T-helper 1 cell (primary cell): ENCODE measurements around the gene GSTM5.
A peak's percentile ranks its signal among the peaks of the same experiment; 100 is the strongest.
"Not testable (repeated sequence)": the region's sequence is repeated elsewhere in the genome, so short reads cannot be mapped to it uniquely, and the experiment has no call there.

Source experiments
- DNase-seq, 5 donors: peaks; one replicate each; pipeline ENCODE4 v3.0.0-alpha.2; 2012 to 2020
- total RNA-seq, 4 donors: gene quantifications; one replicate each; lab custom pipeline; 2026; lab: John Stamatoyannopoulos, UW

The GSTM5 gene
- 0 to 0.15 (median 0) reads per million in 4 donors for total RNA-seq

DNA sequence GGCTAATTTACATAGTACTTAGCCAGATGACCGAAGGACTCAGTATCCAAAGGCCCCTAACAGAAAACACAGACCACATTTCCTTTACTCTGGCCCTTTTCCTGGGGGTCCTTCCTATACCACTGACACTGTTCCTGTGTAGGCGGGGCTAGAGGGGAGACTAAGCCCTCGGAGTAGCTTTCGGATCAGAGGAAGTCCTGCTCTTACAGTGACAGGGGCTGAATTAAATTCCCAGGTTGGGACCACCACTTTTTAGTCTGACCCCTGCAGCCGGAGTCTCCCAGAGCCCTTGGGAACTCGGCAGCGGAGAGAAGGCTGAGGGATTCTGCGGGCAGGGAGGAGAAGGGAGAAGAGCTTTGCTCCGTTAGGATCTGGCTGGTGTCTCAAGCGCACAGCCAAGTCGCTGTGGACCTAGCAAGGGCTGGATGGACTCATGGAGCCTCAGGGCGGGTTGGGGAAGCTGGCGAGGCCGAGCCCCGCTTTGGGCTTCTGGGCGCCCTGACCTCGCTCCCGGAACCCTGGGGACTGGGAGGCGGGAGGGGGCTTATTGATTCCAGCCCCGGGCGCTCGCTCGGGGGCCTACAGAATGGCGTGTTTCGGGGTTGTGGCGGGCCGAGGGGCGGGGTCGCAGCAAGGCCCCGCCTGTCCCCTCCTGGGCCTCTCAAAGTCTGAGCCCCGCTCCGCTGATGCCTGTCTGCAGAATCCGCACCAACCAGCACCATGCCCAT, at the start of gene GSTM5:
TSS of gene GSTM5 (plus strand) at position 659 of the 728 bp plus-strand sequence. CDS start at position 721, 62 bp downstream.
- DNase-seq = peak in 1 of 5 donors; percentile 0

DNA sequence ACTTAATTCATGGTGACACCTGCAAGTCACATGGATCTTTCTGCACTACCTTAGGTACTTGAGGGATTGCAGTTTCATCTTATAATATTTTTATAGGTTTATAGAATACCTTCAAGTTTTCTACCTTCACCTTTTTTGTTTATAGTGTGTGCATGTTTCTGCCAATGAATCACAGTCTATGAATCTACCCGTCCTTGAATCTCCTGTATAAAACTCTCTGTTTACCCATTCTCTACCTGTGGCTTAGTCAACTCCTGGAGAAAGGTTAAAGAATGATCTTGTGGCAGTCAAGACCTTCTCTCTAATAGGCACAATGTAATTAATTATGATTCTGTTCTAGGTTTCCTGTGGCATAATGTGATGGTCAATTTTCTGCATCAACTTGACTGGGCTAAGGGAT, 47.4 kb upstream of the GSTM5 start:
- no peak for DNase-seq

DNA sequence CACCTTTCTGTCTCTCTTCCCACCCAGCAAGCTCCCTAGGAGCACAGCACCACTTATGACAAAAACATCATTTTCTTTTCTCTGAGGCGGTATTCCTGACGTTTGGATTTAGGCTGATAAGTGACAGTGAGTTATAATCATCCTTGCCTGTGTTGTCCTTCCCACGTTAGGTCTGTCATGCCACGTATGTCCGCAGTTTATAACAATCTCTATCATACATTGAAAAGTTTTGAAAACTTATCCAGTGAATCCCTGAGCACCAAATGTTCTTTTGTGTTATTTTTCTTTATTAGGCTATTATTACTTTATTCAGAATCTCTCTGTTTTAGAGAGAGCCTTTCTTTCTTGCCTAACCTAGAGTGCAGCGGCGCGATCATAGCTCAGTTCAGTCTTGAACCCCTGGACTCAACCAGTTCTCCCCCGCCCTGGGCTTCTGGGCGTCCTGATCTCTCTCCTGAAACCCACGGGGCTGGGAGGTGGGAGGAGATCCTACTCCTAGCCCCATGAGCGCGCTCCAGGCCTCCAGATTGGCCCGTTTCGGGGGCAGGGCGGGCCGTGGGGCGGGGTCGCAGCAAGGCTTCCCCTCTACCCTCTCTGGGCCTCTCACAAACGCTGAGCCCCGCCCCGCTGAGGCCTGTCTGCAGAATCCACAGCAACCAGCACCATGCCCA, 44.5 kb upstream of the GSTM5 start, which contains the start of gene GSTM2:
TSS of gene GSTM2 (plus strand) at position 606 of the 671 bp plus-strand sequence. CDS start at position 665, 59 bp downstream.
- peak; percentile 41 to 74 (median 63) for DNase-seq

DNA sequence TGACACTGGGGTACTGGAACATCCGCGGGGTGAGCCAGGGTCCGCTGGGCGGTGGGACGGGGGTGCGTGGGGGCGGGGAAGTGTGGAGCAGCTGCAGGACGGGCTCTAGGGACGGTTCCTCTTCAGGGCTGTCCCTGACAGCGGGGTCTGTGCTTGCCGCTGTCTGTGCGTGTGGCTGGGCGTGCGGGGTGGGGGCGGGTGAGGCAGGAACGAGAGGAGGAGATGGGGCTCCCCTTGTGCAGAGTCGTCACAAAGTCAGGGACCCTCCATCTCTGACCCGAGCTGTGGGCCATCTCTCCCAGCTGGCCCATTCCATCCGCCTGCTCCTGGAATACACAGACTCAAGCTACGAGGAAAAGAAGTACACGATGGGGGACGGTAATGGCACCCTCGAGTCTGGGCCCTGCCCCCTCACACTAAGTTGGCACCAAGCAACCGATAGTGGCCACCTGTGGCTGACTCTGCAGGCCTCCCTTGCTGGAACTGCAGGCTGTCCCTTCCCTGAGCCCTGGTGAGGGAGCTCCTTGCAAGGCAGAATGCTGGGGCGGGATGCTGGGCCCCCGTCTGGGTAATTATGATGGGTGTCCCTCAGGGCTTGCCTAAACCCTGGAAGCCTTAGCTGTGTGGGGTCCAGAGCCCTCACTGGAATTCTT, 43.8 kb upstream of the GSTM5 start:
- no peak for DNase-seq

DNA sequence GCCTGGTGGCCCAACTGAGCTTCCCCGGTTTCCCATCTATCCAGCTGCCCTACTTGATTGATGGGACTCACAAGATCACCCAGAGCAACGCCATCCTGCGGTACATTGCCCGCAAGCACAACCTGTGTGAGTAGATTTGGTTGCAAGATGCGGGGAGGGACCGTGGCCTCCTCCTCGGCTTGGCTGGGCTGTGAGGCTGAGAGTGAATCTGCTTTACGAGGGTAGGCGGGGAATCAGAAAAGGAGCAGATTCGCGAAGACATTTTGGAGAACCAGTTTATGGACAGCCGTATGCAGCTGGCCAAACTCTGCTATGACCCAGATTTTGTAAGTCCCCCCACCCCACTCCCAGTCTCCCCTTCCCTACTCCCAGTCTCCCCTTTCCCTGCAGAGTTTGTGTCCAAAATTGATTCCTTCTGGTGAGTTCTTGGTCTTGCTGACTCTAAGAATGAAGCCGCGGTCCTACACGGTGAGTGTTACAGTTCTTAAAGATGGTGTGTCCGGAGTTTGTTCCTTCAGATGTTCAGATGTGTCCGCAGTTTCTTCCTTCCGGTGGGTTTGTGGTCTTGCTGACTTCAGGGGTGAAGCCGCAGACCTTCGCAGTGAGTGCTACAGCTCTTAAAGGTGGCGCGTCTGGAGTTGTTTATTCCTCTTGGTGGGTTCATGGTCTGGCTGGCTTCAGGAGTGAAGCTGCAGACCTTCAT, 42.7 kb upstream of the GSTM5 start:
- DNase-seq = no peak

DNA sequence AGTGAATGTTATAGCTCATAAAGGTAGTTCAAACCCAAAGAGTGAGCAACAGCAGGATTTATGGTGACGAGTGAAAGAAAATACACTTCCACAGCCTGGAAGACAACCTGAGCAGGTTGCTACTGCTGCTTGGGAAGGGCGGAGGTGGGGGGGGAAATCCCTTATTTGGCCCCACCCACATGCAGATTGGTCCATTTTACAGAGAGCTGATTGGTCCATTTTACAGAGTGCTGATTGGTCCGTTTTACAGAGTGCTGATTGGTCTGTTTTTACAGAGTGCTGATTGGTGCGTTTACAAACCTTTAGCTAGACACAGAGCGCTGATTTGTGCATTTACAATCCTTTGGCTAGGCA, 42.1 kb upstream of the GSTM5 start:
- DNase-seq = not testable (repeated sequence)

DNA sequence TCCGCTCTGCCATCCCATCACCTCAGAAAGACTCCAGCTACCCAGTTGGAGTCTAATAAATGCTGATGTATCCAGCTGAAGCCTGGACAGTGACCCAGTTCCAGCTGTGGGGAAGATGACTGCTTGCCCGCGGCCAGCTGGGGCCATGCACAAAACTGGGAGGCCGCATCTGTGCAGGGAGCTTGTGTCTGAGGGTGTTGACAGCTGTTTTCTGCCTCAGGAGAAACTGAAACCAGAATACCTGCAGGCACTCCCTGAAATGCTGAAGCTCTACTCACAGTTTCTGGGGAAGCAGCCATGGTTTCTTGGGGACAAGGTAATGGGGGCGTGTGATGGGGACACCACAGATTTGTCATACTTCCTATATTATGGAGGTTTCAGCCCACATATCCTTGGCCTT, 41.0 kb upstream of the GSTM5 start:
- no peak for DNase-seq

DNA sequence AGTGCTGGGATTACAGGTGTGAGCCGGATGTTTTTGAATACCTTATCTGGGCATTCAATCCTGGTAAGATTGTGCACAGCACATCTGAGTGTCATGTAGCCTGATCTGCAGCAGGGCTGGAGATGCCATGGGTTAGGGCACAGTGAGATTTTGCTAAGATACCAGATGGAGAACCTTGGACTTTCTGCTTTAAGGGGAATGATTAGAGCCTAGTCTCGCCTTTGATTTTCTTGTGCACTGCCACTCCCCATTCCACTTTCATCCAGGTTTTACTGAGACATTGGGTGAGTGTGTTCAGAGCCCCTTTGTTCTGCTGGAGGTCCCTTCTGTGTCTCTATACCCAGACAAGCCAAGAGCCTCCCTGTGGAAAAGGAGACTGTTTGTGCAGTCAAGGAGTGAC, 38.2 kb upstream of the GSTM5 start:
- DNase-seq = not testable (repeated sequence)

DNA sequence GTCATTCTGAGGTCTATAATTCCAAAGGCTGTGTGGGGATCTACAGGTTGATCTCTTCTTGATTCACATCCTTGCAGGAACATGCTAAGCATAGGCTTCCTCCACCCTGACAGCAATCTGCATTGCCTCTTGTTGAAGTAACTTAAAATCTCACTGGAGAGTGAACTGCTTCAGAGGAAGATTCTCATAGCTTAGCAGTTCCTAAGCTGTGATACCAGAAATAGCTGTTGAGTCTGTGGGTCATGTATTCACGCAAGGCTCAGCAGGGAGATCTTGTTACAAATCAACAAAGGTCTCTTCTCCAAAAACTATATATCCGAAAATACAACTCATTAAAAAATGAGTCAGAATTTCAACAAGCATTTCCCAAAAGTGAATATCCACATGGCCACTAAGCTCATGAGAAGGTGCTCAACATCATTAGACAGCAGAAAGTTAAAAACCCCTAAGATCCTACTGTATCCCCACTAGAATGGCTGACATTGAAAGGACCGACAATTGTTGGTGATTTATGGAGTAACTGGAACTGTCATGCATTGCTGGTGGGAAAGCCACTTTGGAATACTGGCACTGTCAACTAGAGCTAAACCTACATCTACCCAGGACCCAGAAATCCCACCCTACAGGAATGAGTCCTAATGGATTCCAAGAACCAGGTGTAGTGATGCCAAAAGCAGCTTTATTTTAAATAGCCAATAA, 35.2 kb upstream of the GSTM5 start:
- DNase-seq = not testable (repeated sequence)

DNA sequence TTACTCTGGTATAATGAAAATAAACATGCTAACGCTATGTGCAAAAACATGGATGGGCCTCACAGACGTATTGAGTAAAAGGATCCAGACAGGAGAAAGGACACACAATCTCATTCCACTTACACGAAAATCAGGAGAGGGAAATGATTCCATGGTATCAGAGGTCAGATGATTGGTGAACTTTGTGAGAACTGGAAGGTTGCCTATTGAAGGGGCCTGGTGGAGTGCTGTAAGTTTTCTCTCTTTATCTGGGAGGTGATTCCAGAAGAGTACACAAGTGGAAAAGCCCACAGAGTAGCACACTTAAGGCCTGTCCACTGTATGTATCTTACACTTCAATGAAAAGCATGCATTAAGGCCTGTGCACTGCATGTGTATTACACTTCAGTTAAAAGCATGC, 34.6 kb upstream of the GSTM5 start:
- DNase-seq = no peak

DNA sequence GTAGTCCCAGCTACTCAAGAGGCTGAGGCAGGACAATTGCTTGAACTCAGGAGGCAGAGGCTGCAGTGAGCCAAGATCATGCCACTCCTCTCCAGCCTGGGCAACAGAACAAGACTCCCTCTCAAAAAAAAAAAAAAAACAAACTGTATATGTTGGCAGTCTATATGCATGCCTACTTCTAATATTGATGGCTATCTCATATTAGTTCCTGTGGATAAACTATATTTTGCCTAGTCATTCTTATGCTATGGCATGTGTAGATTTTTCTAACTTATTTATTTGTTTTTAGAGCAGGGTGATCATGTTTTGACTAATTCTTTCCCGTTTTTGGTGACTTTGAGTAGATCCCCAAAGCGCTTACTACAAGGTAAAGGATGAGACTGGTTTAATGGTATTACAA, 33.4 kb upstream of the GSTM5 start:
- DNase-seq = not testable (repeated sequence)

DNA sequence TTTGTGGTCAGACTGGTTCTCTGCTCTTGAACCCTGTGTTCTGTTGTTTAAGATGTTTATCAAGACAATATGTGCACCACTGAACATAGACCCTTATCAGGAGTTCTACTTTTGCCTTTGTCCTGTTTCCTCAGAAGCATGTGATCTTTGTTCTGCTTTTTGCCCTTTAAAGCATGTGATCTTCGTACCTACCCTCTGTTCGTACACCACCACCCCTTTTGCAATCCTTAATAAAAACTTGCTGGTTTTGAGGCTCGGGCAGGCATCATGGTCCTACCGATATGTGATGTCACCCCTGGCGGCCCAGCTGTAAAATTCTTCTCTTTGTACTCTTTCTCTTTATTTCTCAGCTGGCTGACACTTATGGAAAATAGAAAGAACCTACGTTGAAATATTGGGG, 27.3 kb upstream of the GSTM5 start:
- not testable (repeated sequence) for DNase-seq

DNA sequence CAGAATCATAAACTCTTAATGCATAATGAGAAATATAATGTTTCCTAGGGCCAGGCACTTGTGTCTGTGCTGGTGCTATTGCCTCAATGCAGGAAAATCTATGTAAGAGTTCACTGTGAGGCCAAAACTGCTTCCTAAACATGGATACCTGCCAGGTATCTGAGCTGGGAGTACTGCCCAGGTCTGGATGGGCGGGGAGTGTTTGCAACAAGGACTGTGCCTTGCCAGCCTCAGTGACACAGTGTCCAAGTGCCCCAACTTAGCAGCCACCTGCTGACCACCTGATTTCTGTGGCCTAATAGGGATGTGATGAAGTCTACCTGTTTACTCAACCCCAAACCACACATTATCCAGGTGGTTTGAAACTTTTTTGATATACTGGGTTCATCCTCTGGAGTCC, 26.7 kb upstream of the GSTM5 start:
- DNase-seq = not testable (repeated sequence)

DNA sequence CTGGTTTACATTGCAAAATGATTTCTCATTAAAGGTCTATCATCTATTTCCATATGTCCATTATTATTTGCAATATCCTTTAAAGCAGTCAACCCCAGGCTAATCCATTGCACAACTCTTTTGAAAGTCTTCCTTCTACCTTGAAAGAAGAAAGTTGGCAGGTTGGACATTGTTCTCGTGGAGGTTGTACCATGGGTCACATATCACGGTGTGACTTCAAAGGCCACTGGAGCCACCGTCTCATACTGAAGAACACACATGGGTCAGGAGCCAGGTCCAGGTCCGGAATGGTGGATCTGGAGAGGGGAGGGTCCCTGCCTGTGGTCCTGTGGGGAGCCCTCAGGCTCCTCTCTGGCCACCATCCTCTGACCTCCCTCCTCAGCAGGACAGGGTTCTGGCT, 26.2 kb upstream of the GSTM5 start:
- not testable (repeated sequence) for DNase-seq

DNA sequence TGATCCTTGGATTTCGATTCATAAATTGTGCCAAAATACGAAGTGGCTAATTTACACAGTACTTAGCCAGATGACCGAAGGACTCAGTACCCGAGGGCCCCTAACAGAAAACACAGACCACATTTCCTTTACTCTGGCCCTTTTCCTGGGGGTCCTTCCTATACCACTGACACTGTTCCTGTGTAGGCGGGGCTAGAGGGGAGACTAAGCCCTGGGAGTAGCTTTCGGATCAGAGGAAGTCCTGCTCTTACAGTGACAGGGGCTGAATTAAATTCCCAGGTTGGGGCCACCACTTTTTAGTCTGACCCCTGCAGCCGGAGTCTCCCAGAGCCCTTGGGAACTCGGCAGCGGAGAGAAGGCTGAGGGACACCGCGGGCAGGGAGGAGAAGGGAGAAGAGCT, 24.9 kb upstream of the GSTM5 start:
- not testable (repeated sequence) for DNase-seq

DNA sequence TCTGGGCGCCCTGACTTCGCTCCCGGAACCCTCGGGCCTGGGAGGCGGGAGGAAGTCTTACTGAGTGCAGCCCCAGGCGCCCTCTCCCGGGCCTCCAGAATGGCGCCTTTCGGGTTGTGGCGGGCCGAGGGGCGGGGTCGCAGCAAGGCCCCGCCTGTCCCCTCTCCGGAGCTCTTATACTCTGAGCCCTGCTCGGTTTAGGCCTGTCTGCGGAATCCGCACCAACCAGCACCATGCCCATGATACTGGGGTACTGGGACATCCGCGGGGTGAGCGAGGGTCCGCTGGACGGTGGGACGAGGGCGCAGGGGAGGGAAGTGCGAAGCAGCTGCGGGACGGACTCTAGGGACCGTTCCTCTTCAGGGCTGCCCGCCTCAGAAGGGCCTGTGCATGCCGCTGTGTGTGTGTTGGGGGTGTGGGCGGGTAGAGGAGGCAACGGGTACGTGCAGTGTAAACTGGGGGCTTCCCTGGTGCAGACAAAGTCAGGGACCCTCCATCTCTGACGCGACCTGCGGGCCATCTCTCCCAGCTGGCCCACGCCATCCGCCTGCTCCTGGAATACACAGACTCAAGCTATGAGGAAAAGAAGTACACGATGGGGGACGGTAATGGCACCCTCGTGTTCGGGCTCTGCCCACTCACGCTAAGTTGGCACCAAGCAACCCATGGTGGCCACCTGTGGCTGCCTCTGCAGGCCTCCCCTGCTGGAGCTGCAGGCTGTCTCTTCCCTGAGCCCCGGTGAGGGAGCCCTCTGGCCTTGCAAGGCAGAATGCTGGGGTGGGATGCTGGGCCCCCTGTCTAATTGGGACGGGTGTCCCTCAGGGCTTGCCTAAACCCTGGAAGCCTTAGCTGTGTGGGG, 24.2 kb upstream of the GSTM5 start, which contains the start of gene GSTM1:
TSS of gene GSTM1 (plus strand) at position 177 of the 859 bp plus-strand sequence. CDS start at position 234, 57 bp downstream.
- peak in 1 of 5 donors; percentile 60 for DNase-seq

DNA sequence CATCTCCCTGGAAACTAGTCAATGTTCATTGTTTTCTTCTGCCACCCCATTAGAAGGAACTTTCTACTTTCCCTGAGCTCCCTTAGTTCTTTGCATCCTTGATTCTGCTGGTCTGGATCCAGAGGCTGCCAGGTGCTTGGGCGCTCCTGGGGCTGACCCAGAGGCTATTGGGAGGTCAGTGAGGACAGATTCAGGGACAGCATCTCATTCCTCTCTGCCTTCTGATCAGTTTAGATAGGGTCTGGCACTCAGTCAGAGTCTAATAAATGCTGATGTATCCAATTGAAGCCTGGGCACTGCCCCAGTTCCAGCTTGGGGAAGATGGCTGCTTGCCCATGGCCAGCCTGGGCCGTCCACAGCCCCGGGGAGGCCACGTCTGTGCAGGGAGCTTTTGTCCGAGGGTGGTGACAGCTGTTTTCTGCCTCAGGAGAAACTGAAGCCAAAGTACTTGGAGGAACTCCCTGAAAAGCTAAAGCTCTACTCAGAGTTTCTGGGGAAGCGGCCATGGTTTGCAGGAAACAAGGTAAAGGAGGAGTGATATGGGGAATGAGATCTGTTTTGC, 22.1 kb upstream of the GSTM5 start:
- DNase-seq = no peak

DNA sequence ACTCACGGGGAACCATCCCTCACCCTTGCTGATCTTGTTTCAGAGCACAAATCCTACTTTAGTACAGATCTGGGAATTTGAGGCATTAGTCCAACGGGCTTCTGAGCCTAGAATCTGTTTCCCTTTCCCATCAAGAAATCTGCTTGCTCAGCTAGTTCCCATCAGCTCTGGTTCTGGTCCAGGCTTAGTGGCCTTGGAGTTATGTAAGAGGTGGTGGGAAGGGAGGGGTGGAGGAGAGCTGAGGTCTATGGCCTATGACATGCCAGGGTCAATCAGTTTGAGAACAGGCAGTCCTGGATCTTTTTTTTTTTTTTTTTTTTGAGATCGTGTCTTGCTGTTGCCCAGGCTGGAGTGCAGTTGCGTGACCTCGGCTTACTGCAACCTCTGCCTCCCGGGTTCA, 20.3 kb upstream of the GSTM5 start:
- no peak for DNase-seq

DNA sequence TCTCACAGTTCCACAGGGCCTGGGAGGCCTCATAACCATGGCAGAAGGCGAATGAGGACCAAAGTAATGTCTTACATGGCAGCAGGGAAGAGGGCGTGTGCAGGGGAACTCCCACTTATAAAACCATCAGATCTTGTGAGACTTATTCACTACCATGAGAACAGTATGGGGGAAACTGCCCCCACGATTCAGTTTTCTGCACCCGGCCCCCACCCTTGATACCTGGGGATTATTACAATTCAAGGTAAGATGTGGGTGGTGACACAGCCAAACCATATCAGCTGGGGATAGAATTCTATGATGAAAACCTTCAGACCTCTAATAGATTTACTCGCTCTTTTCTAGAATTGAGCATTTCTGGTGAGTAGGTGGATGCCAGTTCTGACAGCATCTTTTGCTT, 17.7 kb upstream of the GSTM5 start:
- DNase-seq = not testable (repeated sequence)

DNA sequence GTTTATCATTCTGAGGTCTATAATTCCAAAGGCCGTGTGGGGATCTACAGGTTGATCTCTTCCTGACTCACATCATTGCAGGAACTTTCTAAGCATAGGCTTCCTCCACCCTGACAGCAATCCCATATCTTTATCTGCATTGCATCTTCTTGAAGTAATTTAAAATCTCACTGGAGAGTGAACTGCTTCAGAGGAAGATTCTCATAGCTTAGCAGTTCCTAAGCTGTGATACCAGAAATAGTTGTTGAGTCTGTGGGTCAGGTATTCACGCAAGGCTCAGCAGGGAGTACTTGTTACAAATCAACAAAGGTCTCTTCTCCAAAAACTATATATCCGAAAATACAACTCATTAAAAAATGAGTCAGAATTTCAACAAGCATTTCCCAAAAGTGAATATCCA, 16.9 kb upstream of the GSTM5 start:
- not testable (repeated sequence) for DNase-seq

DNA sequence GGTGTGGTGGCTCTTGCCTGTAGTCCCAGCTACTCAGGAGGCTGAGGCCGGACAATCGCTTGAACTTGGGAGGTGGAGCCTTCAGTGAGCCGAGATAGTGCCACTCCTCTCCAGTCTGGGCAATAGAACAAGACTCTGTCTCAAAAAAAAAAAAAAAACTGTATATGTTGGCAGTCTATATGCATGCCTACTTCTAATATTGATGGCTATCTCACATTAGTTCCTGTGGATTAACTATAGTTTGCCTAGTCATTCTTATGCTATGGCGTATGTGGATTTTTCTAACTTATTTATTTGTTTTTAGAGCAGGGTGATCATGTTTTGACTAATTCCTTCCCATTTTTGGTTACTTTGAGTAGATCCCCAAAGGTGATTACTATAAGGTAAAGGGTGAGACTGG, 15.0 kb upstream of the GSTM5 start:
- DNase-seq = no peak
